ENCODE data around the gene BABAM1. TPM values are rescaled to one million over a fixed set of nuclear protein-coding genes. Genes with fewer than 3 reads are reported as not detected.

Gene BABAM1
- total and polyA plus RNA-seq, 9 of the 15 experiments (the other 6 are each of a cell fraction or from before 2014, with no cell fraction given), result 14.7 to 160 (median 113) TPM

- no peak for TF ChIP-seq ZNF707 (CRISPR knock-in tag; conservative IDR thresholded peaks at IDR 0.05)
- no peak for TF ChIP-seq ZNF316 (IDR thresholded peaks at IDR 0.05)
- peak; percentile 75; the same call in 1 of the 2 replicates for TF ChIP-seq SP1 (CRISPR knock-in tag; IDR thresholded peaks at IDR 0.05)
- TF ChIP-seq, protein P1, sequence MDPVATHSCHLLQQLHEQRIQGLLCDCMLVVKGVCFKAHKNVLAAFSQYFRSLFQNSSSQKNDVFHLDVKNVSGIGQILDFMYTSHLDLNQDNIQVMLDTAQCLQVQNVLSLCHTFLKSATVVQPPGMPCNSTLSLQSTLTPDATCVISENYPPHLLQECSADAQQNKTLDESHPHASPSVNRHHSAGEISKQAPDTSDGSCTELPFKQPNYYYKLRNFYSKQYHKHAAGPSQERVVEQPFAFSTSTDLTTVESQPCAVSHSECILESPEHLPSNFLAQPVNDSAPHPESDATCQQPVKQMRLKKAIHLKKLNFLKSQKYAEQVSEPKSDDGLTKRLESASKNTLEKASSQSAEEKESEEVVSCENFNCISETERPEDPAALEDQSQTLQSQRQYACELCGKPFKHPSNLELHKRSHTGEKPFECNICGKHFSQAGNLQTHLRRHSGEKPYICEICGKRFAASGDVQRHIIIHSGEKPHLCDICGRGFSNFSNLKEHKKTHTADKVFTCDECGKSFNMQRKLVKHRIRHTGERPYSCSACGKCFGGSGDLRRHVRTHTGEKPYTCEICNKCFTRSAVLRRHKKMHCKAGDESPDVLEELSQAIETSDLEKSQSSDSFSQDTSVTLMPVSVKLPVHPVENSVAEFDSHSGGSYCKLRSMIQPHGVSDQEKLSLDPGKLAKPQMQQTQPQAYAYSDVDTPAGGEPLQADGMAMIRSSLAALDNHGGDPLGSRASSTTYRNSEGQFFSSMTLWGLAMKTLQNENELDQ (CRISPR knock-in tag; IDR thresholded peaks at IDR 0.05; ENCODE audit: borderline replicate concordance), result no peak
- TF ChIP-seq ZNF639 (CRISPR knock-in tag; conservative IDR thresholded peaks at IDR 0.05 in 1 of 2, IDR thresholded peaks at IDR 0.05 in 1 of 2), result 0 out of 4 replicates have a peak, but pooled peaks of 1 of the 2 experiments have one; percentile 30
- TF ChIP-seq, protein P2, sequence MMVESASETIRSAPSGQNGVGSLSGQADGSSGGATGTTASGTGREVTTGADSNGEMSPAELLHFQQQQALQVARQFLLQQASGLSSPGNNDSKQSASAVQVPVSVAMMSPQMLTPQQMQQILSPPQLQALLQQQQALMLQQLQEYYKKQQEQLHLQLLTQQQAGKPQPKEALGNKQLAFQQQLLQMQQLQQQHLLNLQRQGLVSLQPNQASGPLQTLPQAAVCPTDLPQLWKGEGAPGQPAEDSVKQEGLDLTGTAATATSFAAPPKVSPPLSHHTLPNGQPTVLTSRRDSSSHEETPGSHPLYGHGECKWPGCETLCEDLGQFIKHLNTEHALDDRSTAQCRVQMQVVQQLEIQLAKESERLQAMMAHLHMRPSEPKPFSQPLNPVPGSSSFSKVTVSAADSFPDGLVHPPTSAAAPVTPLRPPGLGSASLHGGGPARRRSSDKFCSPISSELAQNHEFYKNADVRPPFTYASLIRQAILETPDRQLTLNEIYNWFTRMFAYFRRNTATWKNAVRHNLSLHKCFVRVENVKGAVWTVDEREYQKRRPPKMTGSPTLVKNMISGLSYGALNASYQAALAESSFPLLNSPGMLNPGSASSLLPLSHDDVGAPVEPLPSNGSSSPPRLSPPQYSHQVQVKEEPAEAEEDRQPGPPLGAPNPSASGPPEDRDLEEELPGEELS (CRISPR knock-in tag; IDR thresholded peaks at IDR 0.05; ENCODE audit: borderline replicate concordance), result no peak
- TF ChIP-seq GATA2 (CRISPR knock-in tag; IDR thresholded peaks at IDR 0.05), result no peak; the same call in 1 of the 2 replicates
- TF ChIP-seq SMAD2 (IDR thresholded peaks at IDR 0.05; ENCODE audit: low read depth, low read length), result no peak
- TF ChIP-seq, protein P3, sequence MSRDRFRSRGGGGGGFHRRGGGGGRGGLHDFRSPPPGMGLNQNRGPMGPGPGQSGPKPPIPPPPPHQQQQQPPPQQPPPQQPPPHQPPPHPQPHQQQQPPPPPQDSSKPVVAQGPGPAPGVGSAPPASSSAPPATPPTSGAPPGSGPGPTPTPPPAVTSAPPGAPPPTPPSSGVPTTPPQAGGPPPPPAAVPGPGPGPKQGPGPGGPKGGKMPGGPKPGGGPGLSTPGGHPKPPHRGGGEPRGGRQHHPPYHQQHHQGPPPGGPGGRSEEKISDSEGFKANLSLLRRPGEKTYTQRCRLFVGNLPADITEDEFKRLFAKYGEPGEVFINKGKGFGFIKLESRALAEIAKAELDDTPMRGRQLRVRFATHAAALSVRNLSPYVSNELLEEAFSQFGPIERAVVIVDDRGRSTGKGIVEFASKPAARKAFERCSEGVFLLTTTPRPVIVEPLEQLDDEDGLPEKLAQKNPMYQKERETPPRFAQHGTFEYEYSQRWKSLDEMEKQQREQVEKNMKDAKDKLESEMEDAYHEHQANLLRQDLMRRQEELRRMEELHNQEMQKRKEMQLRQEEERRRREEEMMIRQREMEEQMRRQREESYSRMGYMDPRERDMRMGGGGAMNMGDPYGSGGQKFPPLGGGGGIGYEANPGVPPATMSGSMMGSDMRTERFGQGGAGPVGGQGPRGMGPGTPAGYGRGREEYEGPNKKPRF (IDR thresholded peaks at IDR 0.05; ENCODE audit: low read depth, low read length), result no peak
- TF ChIP-seq TBP (optimal IDR thresholded peaks at IDR 0.05; ENCODE audit: low read depth, low read length), result peak; percentile 78
- no peak for TF ChIP-seq KLF1 (tag; IDR thresholded peaks at IDR 0.05)
- no peak for TF ChIP-seq ZNF77 (CRISPR knock-in tag; IDR thresholded peaks at IDR 0.05)
- TF ChIP-seq PATZ1 (CRISPR knock-in tag; IDR thresholded peaks at IDR 0.05; ENCODE audit: borderline replicate concordance), result no peak
- peak; percentile 83; the same call in 1 of the 2 replicates for TF ChIP-seq GTF2F1 (IDR thresholded peaks at IDR 0.05; ENCODE audit: low read depth, low read length)
- no peak for TF ChIP-seq ZNF57 (CRISPR knock-in tag; IDR thresholded peaks at IDR 0.05)
- no peak for TF ChIP-seq GABPB2 (CRISPR knock-in tag; conservative IDR thresholded peaks at IDR 0.05)
- TF ChIP-seq ZNF253 (CRISPR knock-in tag; conservative IDR thresholded peaks at IDR 0.05), result no peak
Observed at GRCh38 chr19:17305517-17306284, 38.5 kb downstream of the BABAM1 start, which contains the start of gene MRPL34 (continued).

Data from K562 (cell line).